GM21367 (cell line): ENCODE results near the gene SCG5.
A peak's percentile ranks its signal among the peaks of the same experiment; 100 is the strongest.
"Not testable (repeated sequence)": the region's sequence is repeated elsewhere in the genome, so short reads cannot be mapped to it uniquely, and the experiment has no call there.

Experiments used
- ATAC-seq: cut with Tn5 transposase; IDR thresholded peaks from one replicate; pipeline ENCODE4 v1.9.1; 2021; ENCODE audit not compliant: unreplicated experiment

The SCG5 gene

GRCh38 chr15:32641517-32642059 lies at the start of gene SCG5:
TSS of gene SCG5 (plus strand) at chr15:32641710. CDS start at chr15:32643593, 1,883 bp downstream.
- ATAC-seq = no peak

GRCh38 chr15:32593151-32593550 lies 48.4 kb upstream of the SCG5 start, which contains the start of gene GOLGA8N:
TSS of gene GOLGA8N (plus strand) at chr15:32593456.
- not testable (repeated sequence) for ATAC-seq

- not testable (repeated sequence) for ATAC-seq
These were observed 32.0 kb upstream of the SCG5 start for GRCh38 chr15:32609518-32609917.

GRCh38 chr15:32610719-32611118 lies 30.8 kb upstream of the SCG5 start:
- ATAC-seq = not testable (repeated sequence)

- peak; percentile 17 for ATAC-seq
These were observed 26.8 kb upstream of the SCG5 start for GRCh38 chr15:32614712-32615050.

GRCh38 chr15:32615051-32615870 lies 26.2 kb upstream of the SCG5 start, which contains the start of gene ARHGAP11A:
TSS of gene ARHGAP11A (plus strand) at chr15:32615504. CDS start at chr15:32616212, 708 bp downstream.
- peak; percentile 67 for ATAC-seq

GRCh38 chr15:32615871-32616426 lies 25.6 kb upstream of the SCG5 start:
- not testable (repeated sequence) for ATAC-seq

- no peak for ATAC-seq
These were observed 5.1 kb upstream of the SCG5 start for GRCh38 chr15:32636410-32636809.

- ATAC-seq = no peak
These were observed 4.5 kb upstream of the SCG5 start for GRCh38 chr15:32636908-32637567.

- no peak for ATAC-seq
These were observed 3.8 kb upstream of the SCG5 start for GRCh38 chr15:32637704-32638103.

- ATAC-seq = no peak
These were observed 1.3 kb downstream of the SCG5 start for GRCh38 chr15:32642667-32643435.

- ATAC-seq = no peak
These were observed 2.5 kb downstream of the SCG5 start for GRCh38 chr15:32643907-32644445.

- ATAC-seq = no peak
These were observed 4.8 kb downstream of the SCG5 start for GRCh38 chr15:32646291-32646690.

GRCh38 chr15:32649342-32649741 lies 7.8 kb downstream of the SCG5 start:
- no peak for ATAC-seq

GRCh38 chr15:32651229-32651837 lies 9.8 kb downstream of the SCG5 start:
- ATAC-seq = peak; percentile 86

GRCh38 chr15:32652178-32652577 lies 10.7 kb downstream of the SCG5 start:
- no peak for ATAC-seq

- no peak for ATAC-seq
These were observed 14.6 kb downstream of the SCG5 start for GRCh38 chr15:32656091-32656490.

GRCh38 chr15:32656496-32656895 lies 15.0 kb downstream of the SCG5 start:
- ATAC-seq = no peak

- no peak for ATAC-seq
These were observed 15.8 kb downstream of the SCG5 start for GRCh38 chr15:32657198-32657883.

GRCh38 chr15:32657941-32658340 lies 16.4 kb downstream of the SCG5 start:
- no peak for ATAC-seq
